HG03342 (cell line): ENCODE measurements around the gene FSTL4.

Experiments used
- ATAC-seq: cut with Tn5 transposase; IDR thresholded peaks from one replicate; pipeline ENCODE4 v1.9.1; 2021; ENCODE audit warnings: mild to moderate bottlenecking, moderate library complexity; ENCODE audit not compliant: unreplicated experiment

Gene FSTL4

GRCh38 chr5:133154274-133155075 lies 457.9 kb downstream of the FSTL4 start:
- no peak for ATAC-seq

GRCh38 chr5:133150909-133151544 lies 461.3 kb downstream of the FSTL4 start:
- no peak for ATAC-seq

- no peak for ATAC-seq
Measured at GRCh38 chr5:133149345-133149744, 463.0 kb downstream of the FSTL4 start.

- ATAC-seq, result no peak
Measured at GRCh38 chr5:133147815-133148567, 464.4 kb downstream of the FSTL4 start.

- ATAC-seq, result no peak
Measured at GRCh38 chr5:133147411-133147810, 464.9 kb downstream of the FSTL4 start.
